ENCODE measurements around the gene TMEM178A.

GRCh38 chr2:39697454-39697853, 31.7 kb downstream of the TMEM178A start:
- no peak for TF ChIP-seq CTCF (IDR thresholded peaks at IDR 0.05; ENCODE audit: low read length)
- TF ChIP-seq EZH2phosphoT487 (IDR thresholded peaks at IDR 0.05; ENCODE audit: low read length): no peak
